ENCODE measurements around the gene ZFP69.
"Not testable (repeated sequence)": the region's sequence is repeated elsewhere in the genome, so short reads cannot be mapped to it uniquely, and the experiment has no call there.

ZFP69 gene

GRCh38 chr1:40476924-40477677, at the start of gene ZFP69:
Gene ZFP69 (plus strand): TSS chr1:40477290. CDS start chr1:40479362, 2,072 bp downstream.
- no peak for DNase-seq

GRCh38 chr1:40431385-40431784, 45.7 kb upstream of the ZFP69 start:
- no peak for DNase-seq

- no peak for DNase-seq
Measured at GRCh38 chr1:40432644-40433390, 44.3 kb upstream of the ZFP69 start.

GRCh38 chr1:40435471-40435870, 41.6 kb upstream of the ZFP69 start:
- DNase-seq: no peak

GRCh38 chr1:40435876-40436275, 41.2 kb upstream of the ZFP69 start:
- DNase-seq: no peak

- DNase-seq: peak in 1 of 2 experiments; percentile 18
Measured at GRCh38 chr1:40438391-40439015, 38.6 kb upstream of the ZFP69 start.

GRCh38 chr1:40439247-40439646, 37.8 kb upstream of the ZFP69 start:
- DNase-seq: no peak

GRCh38 chr1:40449684-40450494, 27.2 kb upstream of the ZFP69 start, which contains the start of gene ZFP69B:
Gene ZFP69B (plus strand): TSS chr1:40450476. CDS start chr1:40450962, 486 bp downstream.
- DNase-seq: peak; percentile 75 to 89

GRCh38 chr1:40450495-40451237, 26.4 kb upstream of the ZFP69 start:
- peak in 1 of 2 experiments; percentile 38 for DNase-seq

- no peak for DNase-seq
Measured at GRCh38 chr1:40451238-40451585, 25.9 kb upstream of the ZFP69 start.

GRCh38 chr1:40454873-40455272, 22.2 kb upstream of the ZFP69 start:
- no peak for DNase-seq

- DNase-seq: no peak
Measured at GRCh38 chr1:40462956-40463590, 14.0 kb upstream of the ZFP69 start.

GRCh38 chr1:40469327-40469726, 7.8 kb upstream of the ZFP69 start:
- no peak for DNase-seq

GRCh38 chr1:40475268-40475667, 1.8 kb upstream of the ZFP69 start:
- DNase-seq: no peak

- DNase-seq: no peak
Measured at GRCh38 chr1:40477678-40478053, 576 bp downstream of the ZFP69 start.

GRCh38 chr1:40478276-40478675, 1.2 kb downstream of the ZFP69 start:
- DNase-seq: no peak

GRCh38 chr1:40479156-40479555, 2.1 kb downstream of the ZFP69 start:
- no peak for DNase-seq

- DNase-seq: no peak
Measured at GRCh38 chr1:40495315-40495903, 18.3 kb downstream of the ZFP69 start.

GRCh38 chr1:40502651-40503050, 25.6 kb downstream of the ZFP69 start:
- not testable (repeated sequence) for DNase-seq

GRCh38 chr1:40507973-40508372, 30.9 kb downstream of the ZFP69 start:
- no peak for DNase-seq
